Tibial nerve (tissue), 4 donors: ENCODE results near the gene METTL17. TPM values are rescaled to one million over a fixed set of nuclear protein-coding genes. Genes with fewer than 3 reads are reported as not detected.
"Not testable (repeated sequence)": the region's sequence is repeated elsewhere in the genome, so short reads cannot be mapped to it uniquely, and the experiment has no call there.

Experiments
- DNase-seq, 2 donors: peaks; one replicate each; pipeline ENCODE4 v3.0.0-alpha.2; 2019; ENCODE audit warnings: low spot score in 2 of 2
- H3K27ac ChIP-seq, 4 donors: fragments of 200-600 bp; sonication (generic) in 3 of 4; one replicate each; pipeline ENCODE4 v1.5.1; 2017 to 2019; ENCODE audit warnings: mild to moderate bottlenecking in 1 of 4
- H3K27me3 ChIP-seq, 2 donors: fragments of 200-600 bp; sonication (generic) in 1 of 2; one replicate each; pipeline versions ENCODE4 v1.5.1 to v1.6.0; 2017 to 2019
- H3K36me3 ChIP-seq, 3 donors: fragments of 200-600 bp; sonication (generic); one replicate each; pipeline ENCODE4 v1.5.1; 2018 to 2019
- H3K4me1 ChIP-seq, 4 donors: fragments of 200-600 bp; sonication (generic) in 3 of 4; one replicate each; pipeline ENCODE4 v1.5.1; 2017 to 2019
- H3K4me3 ChIP-seq, 4 donors: fragments of 200-600 bp; sonication (generic) in 3 of 4; one replicate each; pipeline ENCODE4 v1.5.1; 2017 to 2019; ENCODE audit warnings: mild to moderate bottlenecking in 1 of 4, moderate library complexity in 1 of 4
- H3K9me3 ChIP-seq, 4 donors: fragments of 200-600 bp; sonication (generic) in 3 of 4; one replicate each; pipeline ENCODE4 v1.5.1; 2017 to 2019
- EP300 ChIP-seq, 2 donors: sonication (generic); formaldehyde crosslinking; IDR thresholded peaks; one replicate each; pipeline ENCODE4 v1.6.1; 2017; ENCODE audit warnings: antibody characterized with exemption in 2 of 2, mild to moderate bottlenecking in 1 of 2
- POLR2A ChIP-seq, 2 donors: fragments of 450-650 bp; IDR thresholded peaks; one replicate each; pipeline ENCODE4 v1.6.1; 2017; ENCODE audit warnings: antibody characterized with exemption in 2 of 2, mild to moderate bottlenecking in 2 of 2, moderate library complexity in 2 of 2
- WGBS, 2 donors: methylation state at CpG; one replicate each; pipeline ENCODE4 v1.1.5; 2018; 5-methylcytosine and 5-hydroxymethylcytosine counted together
- total RNA-seq, 4 donors: library from RNA; depleted of rRNA; stranded (reverse); fragments of >200 nt; gene quantifications; one replicate each; pipeline ENCODE4 v1.1.0, GENCODE V29; 2016
- TF ChIP-seq, protein P1 (sequence below), 5 experiments: fragments of 200-600 bp in 3 of 5; fragments of 450-650 bp in 2 of 5; sonication (generic) in 3 of 5; IDR thresholded peaks; one replicate each; pipeline ENCODE4 v1.5.1; 2016 to 2019; ENCODE audit warnings: antibody characterized with exemption in 5 of 5, mild to moderate bottlenecking in 3 of 5, moderate library complexity in 2 of 5

The METTL17 gene
- total RNA-seq, 4 donors from 2014 or later = 61.5 to 134 (median 122) TPM

DNA sequence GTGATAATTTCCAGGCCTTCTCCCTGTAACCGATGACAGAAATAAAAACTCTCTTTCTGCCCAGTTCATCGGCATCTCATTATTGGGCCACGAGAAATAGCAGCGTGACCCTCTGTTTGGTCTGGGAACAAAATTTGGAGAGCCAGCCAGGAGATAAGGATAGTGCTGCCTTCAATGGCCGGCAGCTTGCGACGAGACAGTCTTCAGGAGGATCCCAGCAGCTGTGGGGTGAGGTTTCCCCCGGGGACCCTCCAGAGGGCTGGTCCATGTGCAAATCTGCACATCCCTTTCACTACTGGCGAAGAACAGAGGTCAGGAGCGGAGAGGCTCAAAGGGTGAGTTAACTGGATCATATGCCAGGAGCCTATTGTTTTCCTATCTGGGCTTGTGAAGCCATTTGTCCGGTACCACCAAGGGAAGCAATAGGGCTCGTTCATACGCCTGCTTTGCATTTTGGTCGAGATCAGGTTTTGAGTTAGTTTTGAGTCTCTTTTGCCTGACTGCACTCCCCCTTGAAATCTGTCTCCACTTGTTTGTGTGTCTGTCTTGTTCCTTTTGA is 14.1 kb downstream of the METTL17 start:
- no peak overlapping the region for H3K4me3 ChIP-seq
- 73 to 82% methylated on average over 14 of the region's 14 CpGs for WGBS, 2 donors
- DNase-seq = no peak
- H3K36me3 ChIP-seq = no peaks in the 10 kb centered on the region
- no peak overlapping the region for H3K27ac ChIP-seq
- TF ChIP-seq EP300 (IDR thresholded peaks at IDR 0.05) (no peak), POLR2A (IDR thresholded peaks at IDR 0.05) (no peak)
- TF ChIP-seq, protein P1, sequence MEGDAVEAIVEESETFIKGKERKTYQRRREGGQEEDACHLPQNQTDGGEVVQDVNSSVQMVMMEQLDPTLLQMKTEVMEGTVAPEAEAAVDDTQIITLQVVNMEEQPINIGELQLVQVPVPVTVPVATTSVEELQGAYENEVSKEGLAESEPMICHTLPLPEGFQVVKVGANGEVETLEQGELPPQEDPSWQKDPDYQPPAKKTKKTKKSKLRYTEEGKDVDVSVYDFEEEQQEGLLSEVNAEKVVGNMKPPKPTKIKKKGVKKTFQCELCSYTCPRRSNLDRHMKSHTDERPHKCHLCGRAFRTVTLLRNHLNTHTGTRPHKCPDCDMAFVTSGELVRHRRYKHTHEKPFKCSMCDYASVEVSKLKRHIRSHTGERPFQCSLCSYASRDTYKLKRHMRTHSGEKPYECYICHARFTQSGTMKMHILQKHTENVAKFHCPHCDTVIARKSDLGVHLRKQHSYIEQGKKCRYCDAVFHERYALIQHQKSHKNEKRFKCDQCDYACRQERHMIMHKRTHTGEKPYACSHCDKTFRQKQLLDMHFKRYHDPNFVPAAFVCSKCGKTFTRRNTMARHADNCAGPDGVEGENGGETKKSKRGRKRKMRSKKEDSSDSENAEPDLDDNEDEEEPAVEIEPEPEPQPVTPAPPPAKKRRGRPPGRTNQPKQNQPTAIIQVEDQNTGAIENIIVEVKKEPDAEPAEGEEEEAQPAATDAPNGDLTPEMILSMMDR (IDR thresholded peaks at IDR 0.05) = no peak
- H3K9me3 ChIP-seq = no peaks in the 10 kb centered on the region
- no peaks in the 10 kb centered on the region for H3K27me3 ChIP-seq
- H3K4me1 ChIP-seq = no peaks in the 10 kb centered on the region

DNA sequence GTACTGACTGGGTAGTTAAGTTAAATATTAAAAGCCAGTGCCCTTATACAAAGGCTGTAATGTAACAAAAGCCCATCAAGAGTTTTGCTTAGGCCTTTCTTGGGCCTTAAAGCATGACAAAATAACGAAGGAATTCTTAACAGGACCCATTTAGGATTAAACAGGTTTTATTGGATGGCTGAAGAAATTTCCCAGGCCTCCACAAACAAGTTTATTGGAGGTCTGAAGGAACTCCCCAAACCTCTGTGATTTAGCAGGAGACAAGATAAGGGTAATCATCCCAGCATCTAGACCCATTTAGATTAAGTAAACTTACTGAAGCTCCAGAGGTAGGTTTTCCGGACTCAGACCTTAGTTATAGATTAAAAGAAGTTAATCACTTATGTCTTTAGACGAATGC is 19.9 kb downstream of the METTL17 start:
- H3K27me3 ChIP-seq, H3K4me1 ChIP-seq, H3K27ac ChIP-seq, H3K4me3 ChIP-seq, H3K36me3 ChIP-seq, H3K9me3 ChIP-seq, DNase-seq: not testable (repeated sequence)
- 72% methylated on average over 3 of the region's 3 CpGs for WGBS, 2 donors

DNA sequence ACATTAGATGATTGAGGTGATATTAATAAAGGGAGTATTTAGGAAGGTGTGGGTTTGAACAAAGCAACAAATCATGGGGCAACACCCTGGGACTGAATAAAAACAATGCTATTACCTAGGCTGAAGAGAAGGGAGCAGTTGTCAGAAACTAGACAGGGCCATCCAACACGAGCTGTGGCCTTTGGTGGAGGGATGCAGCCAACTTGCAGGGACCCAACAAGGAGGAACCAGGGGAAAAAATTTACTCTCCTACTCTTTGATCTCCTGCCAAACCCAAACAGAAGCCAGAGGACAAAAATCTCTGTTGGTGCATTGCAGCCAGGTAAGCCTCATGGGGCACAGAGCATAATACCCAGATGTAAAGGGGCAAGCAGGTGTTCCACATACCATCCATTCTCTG is 21.4 kb downstream of the METTL17 start:
- WGBS, 2 donors = 67 to 71% methylated on average over 1 of the region's 1 CpG
- no peaks in the 10 kb centered on the region for H3K9me3 ChIP-seq
- H3K36me3 ChIP-seq = peaks cover 0 to 2% (median 0%) of the 10 kb centered on the region in 3 donors
- no peak overlapping the region for H3K4me3 ChIP-seq
- TF ChIP-seq, protein P1 (IDR thresholded peaks at IDR 0.05) = no peak
- no peak for TF ChIP-seq EP300 (IDR thresholded peaks at IDR 0.05)
- TF ChIP-seq POLR2A (IDR thresholded peaks at IDR 0.05) = no peak
- no peak overlapping the region for H3K27ac ChIP-seq
- DNase-seq = no peak
- no peaks in the 10 kb centered on the region for H3K27me3 ChIP-seq
- H3K4me1 ChIP-seq = peaks cover 0 to 19% (median 4%) of the 10 kb centered on the region in 4 donors

DNA sequence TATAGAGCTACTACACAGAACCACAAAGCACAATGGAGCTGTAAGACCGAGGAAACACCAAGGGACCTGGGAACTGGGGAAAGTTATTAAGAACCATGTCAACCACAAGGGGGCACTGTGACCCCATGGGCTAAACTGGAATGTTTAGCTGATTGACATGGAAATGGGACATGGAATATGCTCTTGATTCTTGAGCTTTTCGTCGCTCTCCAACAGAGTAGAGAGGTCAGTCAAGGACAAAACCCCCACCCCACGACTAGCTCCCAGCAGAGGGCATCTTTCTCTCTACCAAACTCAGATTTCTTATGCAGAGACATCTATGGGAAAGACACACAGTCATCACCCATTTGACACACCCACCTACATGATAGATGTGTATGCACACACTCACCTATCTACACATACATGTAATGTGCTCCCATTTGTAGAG is 25.0 kb downstream of the METTL17 start:
- peak overlapping the region in 1 of 4 donors; percentile 61 for H3K27ac ChIP-seq
- no peaks in the 10 kb centered on the region for H3K27me3 ChIP-seq
- no peak overlapping the region for H3K4me3 ChIP-seq
- TF ChIP-seq, protein P1 (IDR thresholded peaks at IDR 0.05) = peak; percentile 90 to 97 (median 94)
- TF ChIP-seq EP300 (IDR thresholded peaks at IDR 0.05) = peak in 1 of 2 donors; percentile 72
- peak in 1 of 2 donors; percentile 19 for TF ChIP-seq POLR2A (IDR thresholded peaks at IDR 0.05)
- peaks cover 0 to 38% (median 0%) of the 10 kb centered on the region in 3 donors for H3K36me3 ChIP-seq
- DNase-seq = peak; percentile 78 to 95
- no peaks in the 10 kb centered on the region for H3K9me3 ChIP-seq
- 0% methylated on average over 4 of the region's 4 CpGs for WGBS, 2 donors
- H3K4me1 ChIP-seq = peaks cover 0 to 50% (median 4%) of the 10 kb centered on the region in 4 donors

DNA sequence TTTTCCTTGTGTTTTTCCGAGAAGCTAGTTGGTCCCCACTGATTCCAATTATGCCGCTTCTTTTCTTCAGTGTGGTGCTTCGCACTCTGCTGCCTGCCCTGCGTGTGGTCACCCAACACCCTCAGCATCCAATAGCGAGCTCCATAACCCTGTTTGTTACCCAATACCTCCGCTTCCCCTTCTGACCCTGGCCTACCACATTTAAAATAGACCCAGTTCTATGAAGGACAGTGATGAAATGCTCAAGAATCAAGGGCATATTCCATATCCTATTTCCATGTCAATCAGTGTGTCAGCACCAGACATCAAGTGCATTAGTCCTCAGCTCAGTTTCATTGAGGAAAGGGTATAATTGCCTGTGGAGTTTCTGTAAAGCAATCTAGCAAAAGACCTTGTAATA is 25.5 kb downstream of the METTL17 start:
- whole genome bisulfite sequencing, 2 donors = 50 to 55% methylated on average over 6 of the region's 6 CpGs
- no peaks in the 10 kb centered on the region for H3K27me3 ChIP-seq
- H3K27ac ChIP-seq = peak overlapping the region in 2 of 4 donors; percentile 32 to 61
- TF ChIP-seq, protein P1 (IDR thresholded peaks at IDR 0.05) = no peak
- TF ChIP-seq EP300 (IDR thresholded peaks at IDR 0.05) = no peak
- TF ChIP-seq POLR2A (IDR thresholded peaks at IDR 0.05) = no peak
- H3K36me3 ChIP-seq = peaks cover 0 to 44% (median 2%) of the 10 kb centered on the region in 3 donors
- no peak for DNase-seq
- no peak overlapping the region for H3K4me3 ChIP-seq
- no peaks in the 10 kb centered on the region for H3K9me3 ChIP-seq
- peaks cover 0 to 54% (median 4%) of the 10 kb centered on the region in 4 donors for H3K4me1 ChIP-seq
